Lower lobe of right lung (tissue), 2 donors: Measurements from ENCODE around the gene LRP1B. TPM values are rescaled to one million over a fixed set of nuclear protein-coding genes. Genes with fewer than 3 reads are reported as not detected.

Experiments
- ATAC-seq, 2 donors: fragments of 200-7000 bp; cut with Tn5 transposase; one replicate each; pipeline ENCODE4 v1.9.1; 2020 to 2022; ENCODE audit warnings: mild to moderate bottlenecking in 2 of 2, moderate library complexity in 2 of 2
- DNase-seq: peaks from one replicate; pipeline ENCODE4 v3.0.0-alpha.2; 2020
- H3K27ac ChIP-seq: fragments of 200-600 bp; one replicate; pipeline ENCODE4 v1.8.0; 2022
- H3K27me3 ChIP-seq: fragments of 200-600 bp; one replicate; pipeline ENCODE4 v1.8.0; 2022; ENCODE audit warnings: low read depth
- H3K36me3 ChIP-seq: fragments of 200-600 bp; one replicate; pipeline ENCODE4 v1.8.0; 2022; ENCODE audit warnings: mild to moderate bottlenecking
- H3K4me1 ChIP-seq: fragments of 200-600 bp; one replicate; pipeline ENCODE4 v1.8.0; 2022
- H3K4me3 ChIP-seq: fragments of 200-600 bp; one replicate; pipeline ENCODE4 v1.8.0; 2022; ENCODE audit warnings: mild to moderate bottlenecking
- H3K9me3 ChIP-seq: fragments of 200-600 bp; one replicate; pipeline ENCODE4 v1.8.0; 2022
- intact Hi-C: fragments of 100-400 bp; cut with DNase I; formaldehyde crosslinking; loops from one replicate; pipeline ENCODE4 v1.11.0; 2022
- total RNA-seq: library from RNA; stranded (reverse); fragmentation: NEBNext Ultra II Directional; extraction: Animal tissue kit (Norgen Biotek cat#: 25700); gene quantifications from one replicate; pipeline ENCODE4 v1.2.1, GENCODE V29; 2021
- TF ChIP-seq, protein P1 (sequence below): fragments of 200-600 bp; IDR thresholded peaks from one replicate; pipeline ENCODE4 v1.8.0; 2022; ENCODE audit warnings: antibody characterized with exemption, mild to moderate bottlenecking
- donor health status: DM: no; HTN: yes; CAD: no; lungs with severe emphysema.

LRP1B gene
- total RNA-seq, 1 donor from 2014 or later, result 0.09 TPM

DNA sequence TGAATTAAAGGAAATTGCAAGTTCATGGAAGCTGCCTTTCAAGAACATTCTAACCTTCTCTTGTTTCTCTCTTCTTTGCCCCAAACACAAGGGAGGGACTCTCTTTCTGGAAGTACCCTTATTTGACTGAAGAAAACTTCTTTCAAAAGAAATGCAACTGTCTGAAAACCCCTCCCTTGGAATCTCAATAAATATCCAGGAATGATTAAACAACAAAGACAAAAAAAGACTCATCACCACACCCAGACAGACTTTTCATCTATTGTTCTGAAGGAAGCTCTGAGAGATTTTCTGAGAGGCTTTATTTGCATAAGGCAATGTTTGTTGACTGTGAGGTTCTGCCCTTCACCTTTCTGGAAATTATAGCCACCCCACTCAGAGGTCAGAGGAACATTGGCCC, 1260.9 kb downstream of the LRP1B start:
- TF ChIP-seq, protein P1, sequence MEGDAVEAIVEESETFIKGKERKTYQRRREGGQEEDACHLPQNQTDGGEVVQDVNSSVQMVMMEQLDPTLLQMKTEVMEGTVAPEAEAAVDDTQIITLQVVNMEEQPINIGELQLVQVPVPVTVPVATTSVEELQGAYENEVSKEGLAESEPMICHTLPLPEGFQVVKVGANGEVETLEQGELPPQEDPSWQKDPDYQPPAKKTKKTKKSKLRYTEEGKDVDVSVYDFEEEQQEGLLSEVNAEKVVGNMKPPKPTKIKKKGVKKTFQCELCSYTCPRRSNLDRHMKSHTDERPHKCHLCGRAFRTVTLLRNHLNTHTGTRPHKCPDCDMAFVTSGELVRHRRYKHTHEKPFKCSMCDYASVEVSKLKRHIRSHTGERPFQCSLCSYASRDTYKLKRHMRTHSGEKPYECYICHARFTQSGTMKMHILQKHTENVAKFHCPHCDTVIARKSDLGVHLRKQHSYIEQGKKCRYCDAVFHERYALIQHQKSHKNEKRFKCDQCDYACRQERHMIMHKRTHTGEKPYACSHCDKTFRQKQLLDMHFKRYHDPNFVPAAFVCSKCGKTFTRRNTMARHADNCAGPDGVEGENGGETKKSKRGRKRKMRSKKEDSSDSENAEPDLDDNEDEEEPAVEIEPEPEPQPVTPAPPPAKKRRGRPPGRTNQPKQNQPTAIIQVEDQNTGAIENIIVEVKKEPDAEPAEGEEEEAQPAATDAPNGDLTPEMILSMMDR, result no peak
- no peaks in the 10 kb centered on the region for H3K9me3 ChIP-seq
- no peak for DNase-seq
- intact Hi-C loops, result no loop called here
- no peak for ATAC-seq
- no peak overlapping the region for H3K4me3 ChIP-seq
- no peak overlapping the region for H3K27ac ChIP-seq
- H3K4me1 ChIP-seq, result no peaks in the 10 kb centered on the region
- no peaks in the 10 kb centered on the region for H3K27me3 ChIP-seq
- H3K36me3 ChIP-seq, result no peaks in the 10 kb centered on the region

DNA sequence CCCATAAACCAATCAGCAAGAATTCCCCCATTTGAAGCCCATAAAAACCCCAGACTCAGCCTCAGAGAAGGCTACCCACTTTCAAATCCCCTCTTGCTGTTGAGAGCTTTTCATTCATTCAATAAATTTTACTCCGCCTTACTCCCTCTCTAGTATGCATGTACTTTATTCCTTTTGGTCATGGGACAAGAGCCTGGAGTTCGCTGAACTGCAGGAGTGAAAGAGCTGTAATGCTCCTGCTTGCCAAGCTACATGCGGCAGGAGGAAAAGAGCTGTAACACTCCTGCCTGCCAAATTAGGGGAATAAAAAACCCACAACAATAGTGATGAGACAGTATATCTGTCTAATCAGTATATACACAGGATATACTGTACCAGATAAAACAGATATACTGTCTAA, 1261.7 kb downstream of the LRP1B start:
- intact Hi-C loops, result no loop called here
- DNase-seq (no peak), ATAC-seq (no peak)
- H3K27me3 ChIP-seq, result no peaks in the 10 kb centered on the region
- H3K9me3 ChIP-seq, result no peaks in the 10 kb centered on the region
- no peak overlapping the region for H3K27ac ChIP-seq
- no peaks in the 10 kb centered on the region for H3K36me3 ChIP-seq
- TF ChIP-seq, protein P1, result no peak
- H3K4me3 ChIP-seq, result no peak overlapping the region
- H3K4me1 ChIP-seq, result no peaks in the 10 kb centered on the region

DNA sequence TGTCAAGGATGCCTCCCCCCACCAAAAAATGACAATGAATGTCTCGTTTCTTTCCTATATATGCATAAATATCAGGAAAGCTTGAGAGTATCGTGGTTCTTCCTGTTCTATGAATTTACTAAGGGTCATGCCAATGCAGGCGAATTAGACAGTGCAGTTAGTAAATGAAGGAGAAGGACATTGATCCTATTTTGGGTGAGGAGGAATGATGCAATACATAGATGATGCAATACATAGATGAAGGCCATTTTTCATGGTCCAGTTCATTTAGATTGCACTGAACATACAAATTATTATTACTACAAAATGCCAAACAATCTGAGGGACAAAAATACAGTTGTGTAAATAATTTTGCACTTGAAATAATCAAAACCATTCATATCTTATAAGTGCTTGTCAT, 1265.0 kb downstream of the LRP1B start:
- Histone ChIP-seq H3K36me3 (no peaks in the 10 kb centered on the region), H3K4me3 (no peak overlapping the region), H3K9me3 (no peaks in the 10 kb centered on the region), H3K27me3 (no peaks in the 10 kb centered on the region), H3K27ac (no peak overlapping the region), H3K4me1 (no peaks in the 10 kb centered on the region)
- ATAC-seq (no peak), DNase-seq (no peak)
- intact Hi-C loops, result no loop called here
- TF ChIP-seq, protein P1, result no peak

DNA sequence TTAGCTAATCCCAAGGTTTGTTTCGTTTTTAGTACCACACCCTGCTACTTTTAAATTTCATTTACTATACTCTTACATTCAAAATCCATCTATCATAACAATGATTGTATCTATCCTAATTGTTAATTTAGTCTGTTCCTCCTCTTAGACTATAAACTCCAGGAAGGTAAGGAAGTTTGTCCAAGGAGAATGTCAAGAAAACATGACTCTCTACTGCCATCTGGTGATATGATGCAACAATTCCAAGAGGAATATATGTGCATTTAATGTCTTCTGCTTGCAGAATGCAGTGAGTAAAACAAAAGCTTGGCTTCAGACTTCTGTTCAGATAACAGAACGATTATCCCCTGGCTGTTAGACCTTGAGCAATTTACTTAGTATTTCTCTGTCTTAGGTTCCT, 1267.1 kb downstream of the LRP1B start:
- DNase-seq, result no peak
- no peaks in the 10 kb centered on the region for H3K27me3 ChIP-seq
- H3K9me3 ChIP-seq, result no peaks in the 10 kb centered on the region
- no peak overlapping the region for H3K4me3 ChIP-seq
- intact Hi-C loops, result no loop called here
- no peak overlapping the region for H3K27ac ChIP-seq
- H3K36me3 ChIP-seq, result no peaks in the 10 kb centered on the region
- peak in 1 of 2 donors; percentile 33 for ATAC-seq
- H3K4me1 ChIP-seq, result no peaks in the 10 kb centered on the region
- TF ChIP-seq, protein P1, result peak; percentile 51

DNA sequence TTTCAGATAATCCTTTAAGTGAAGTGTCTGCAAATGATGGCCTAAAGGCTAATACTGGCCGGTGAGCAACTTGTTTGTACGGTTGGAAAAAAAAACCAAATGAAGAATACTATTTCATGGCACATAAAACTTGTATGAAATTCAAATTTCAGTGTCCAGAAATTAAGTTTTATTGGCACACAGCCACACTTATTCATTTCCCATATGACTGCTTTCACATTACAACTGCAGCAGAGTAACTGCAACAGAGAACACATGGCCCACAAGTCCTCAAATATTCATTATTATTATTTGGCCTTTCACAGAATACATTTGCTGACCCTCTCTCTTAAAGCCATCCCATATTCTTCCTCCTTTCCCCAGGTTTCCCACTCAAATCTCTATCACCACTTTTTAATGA, 1268.6 kb downstream of the LRP1B start:
- intact Hi-C loops, result no loop called here
- Histone ChIP-seq H3K9me3 (no peaks in the 10 kb centered on the region), H3K27me3 (no peaks in the 10 kb centered on the region), H3K36me3 (no peaks in the 10 kb centered on the region), H3K4me3 (no peak overlapping the region), H3K4me1 (no peaks in the 10 kb centered on the region), H3K27ac (no peak overlapping the region)
- ATAC-seq, result no peak
- no peak for DNase-seq
- TF ChIP-seq, protein P1, result no peak

DNA sequence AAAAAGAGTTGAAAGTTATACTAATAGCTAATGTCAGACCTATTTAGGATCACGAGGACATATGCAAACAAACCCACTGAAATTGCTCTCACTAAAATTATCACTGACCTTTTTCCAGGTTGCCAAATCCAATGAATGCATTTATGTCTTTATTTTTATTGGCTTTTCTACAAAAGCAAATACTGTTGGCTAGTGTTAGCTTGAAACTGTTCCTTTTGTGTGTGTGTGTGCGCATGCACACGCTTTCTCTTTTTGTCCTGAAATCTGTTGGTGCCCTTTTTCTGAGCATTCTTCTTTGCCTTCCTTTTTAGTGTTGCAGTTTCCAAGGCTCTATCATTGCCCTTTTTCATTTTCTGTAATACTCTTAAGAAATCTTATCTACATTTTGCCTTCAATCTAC, 1269.2 kb downstream of the LRP1B start:
- TF ChIP-seq, protein P1, result no peak
- H3K27me3 ChIP-seq, result no peaks in the 10 kb centered on the region
- intact Hi-C loops, result no loop called here
- H3K27ac ChIP-seq, result no peak overlapping the region
- H3K4me3 ChIP-seq, result no peak overlapping the region
- no peaks in the 10 kb centered on the region for H3K9me3 ChIP-seq
- no peaks in the 10 kb centered on the region for H3K36me3 ChIP-seq
- DNase-seq (no peak), ATAC-seq (no peak)
- no peaks in the 10 kb centered on the region for H3K4me1 ChIP-seq
